ENCODE measurements around the gene ANAPC15.

ANAPC15 gene

GRCh38 chr11:72067266-72067665 is 45.2 kb downstream of the ANAPC15 start:
- Histone ChIP-seq H2AFZ (ENCODE audit: low read depth, low read length, severe bottlenecking) (no peak overlapping the region), H3K4me2 (ENCODE audit: low read depth, low read length, poor library complexity, severe bottlenecking) (no peak overlapping the region), H3K9me2 (replicated peaks; ENCODE audit: insufficient read depth, low read length) (no peaks in the 10 kb centered on the region), H3K36me3 (ENCODE audit: low read length) (peaks cover 11% of the 10 kb centered on the region; the same call in 1 of the 2 replicates), H3F3A (ENCODE audit: insufficient read depth) (peaks cover 3% of the 10 kb centered on the region; the same call in 1 of the 2 replicates), H4K20me1 (ENCODE audit: low read depth, low read length) (peaks cover 3% of the 10 kb centered on the region; the same call in 1 of the 2 replicates), H3K9me3 (ENCODE audit: insufficient read depth, low read length) (no peaks in the 10 kb centered on the region), H3K4me3 (ENCODE audit: insufficient read depth, low read length, poor library complexity, severe bottlenecking) (no peak overlapping the region), H3K27ac (ENCODE audit: low read depth, low read length) (no peak overlapping the region), H3K9ac (ENCODE audit: low read length) (no peak overlapping the region), H3K79me2 (ENCODE audit: insufficient read depth, low read length) (peaks cover 79% of the 10 kb centered on the region), H3K27me3 (ENCODE audit: low read length) (no peaks in the 10 kb centered on the region)
- no peak for TF ChIP-seq EZH2phosphoT487 (conservative IDR thresholded peaks at IDR 0.05; ENCODE audit: low read length)
- TF ChIP-seq, protein P1, sequence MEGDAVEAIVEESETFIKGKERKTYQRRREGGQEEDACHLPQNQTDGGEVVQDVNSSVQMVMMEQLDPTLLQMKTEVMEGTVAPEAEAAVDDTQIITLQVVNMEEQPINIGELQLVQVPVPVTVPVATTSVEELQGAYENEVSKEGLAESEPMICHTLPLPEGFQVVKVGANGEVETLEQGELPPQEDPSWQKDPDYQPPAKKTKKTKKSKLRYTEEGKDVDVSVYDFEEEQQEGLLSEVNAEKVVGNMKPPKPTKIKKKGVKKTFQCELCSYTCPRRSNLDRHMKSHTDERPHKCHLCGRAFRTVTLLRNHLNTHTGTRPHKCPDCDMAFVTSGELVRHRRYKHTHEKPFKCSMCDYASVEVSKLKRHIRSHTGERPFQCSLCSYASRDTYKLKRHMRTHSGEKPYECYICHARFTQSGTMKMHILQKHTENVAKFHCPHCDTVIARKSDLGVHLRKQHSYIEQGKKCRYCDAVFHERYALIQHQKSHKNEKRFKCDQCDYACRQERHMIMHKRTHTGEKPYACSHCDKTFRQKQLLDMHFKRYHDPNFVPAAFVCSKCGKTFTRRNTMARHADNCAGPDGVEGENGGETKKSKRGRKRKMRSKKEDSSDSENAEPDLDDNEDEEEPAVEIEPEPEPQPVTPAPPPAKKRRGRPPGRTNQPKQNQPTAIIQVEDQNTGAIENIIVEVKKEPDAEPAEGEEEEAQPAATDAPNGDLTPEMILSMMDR (IDR thresholded peaks at IDR 0.05; ENCODE audit: insufficient read depth, low read length, poor library complexity, severe bottlenecking), result no peak

GRCh38 chr11:72066855-72067254 is 45.6 kb downstream of the ANAPC15 start:
- H3F3A ChIP-seq (ENCODE audit: insufficient read depth), result peaks cover 3% of the 10 kb centered on the region; the same call in 1 of the 2 replicates
- no peak overlapping the region for H3K27ac ChIP-seq (ENCODE audit: low read depth, low read length)
- TF ChIP-seq, protein P1 (IDR thresholded peaks at IDR 0.05; ENCODE audit: insufficient read depth, low read length, poor library complexity, severe bottlenecking), result no peak
- no peak for TF ChIP-seq EZH2phosphoT487 (conservative IDR thresholded peaks at IDR 0.05; ENCODE audit: low read length)
- H3K9me2 ChIP-seq (replicated peaks; ENCODE audit: insufficient read depth, low read length), result no peaks in the 10 kb centered on the region
- H3K9ac ChIP-seq (ENCODE audit: low read length), result no peak overlapping the region
- no peak overlapping the region for H2AFZ ChIP-seq (ENCODE audit: low read depth, low read length, severe bottlenecking)
- no peak overlapping the region for H3K4me2 ChIP-seq (ENCODE audit: low read depth, low read length, poor library complexity, severe bottlenecking)
- no peak overlapping the region for H3K4me3 ChIP-seq (ENCODE audit: insufficient read depth, low read length, poor library complexity, severe bottlenecking)
- no peaks in the 10 kb centered on the region for H3K9me3 ChIP-seq (ENCODE audit: insufficient read depth, low read length)
- H4K20me1 ChIP-seq (ENCODE audit: low read depth, low read length), result no peaks in the 10 kb centered on the region
- H3K36me3 ChIP-seq (ENCODE audit: low read length), result peaks cover 11% of the 10 kb centered on the region; the same call in 1 of the 2 replicates
- H3K79me2 ChIP-seq (ENCODE audit: insufficient read depth, low read length), result peaks cover 79% of the 10 kb centered on the region
- no peaks in the 10 kb centered on the region for H3K27me3 ChIP-seq (ENCODE audit: low read length)

DNA sequence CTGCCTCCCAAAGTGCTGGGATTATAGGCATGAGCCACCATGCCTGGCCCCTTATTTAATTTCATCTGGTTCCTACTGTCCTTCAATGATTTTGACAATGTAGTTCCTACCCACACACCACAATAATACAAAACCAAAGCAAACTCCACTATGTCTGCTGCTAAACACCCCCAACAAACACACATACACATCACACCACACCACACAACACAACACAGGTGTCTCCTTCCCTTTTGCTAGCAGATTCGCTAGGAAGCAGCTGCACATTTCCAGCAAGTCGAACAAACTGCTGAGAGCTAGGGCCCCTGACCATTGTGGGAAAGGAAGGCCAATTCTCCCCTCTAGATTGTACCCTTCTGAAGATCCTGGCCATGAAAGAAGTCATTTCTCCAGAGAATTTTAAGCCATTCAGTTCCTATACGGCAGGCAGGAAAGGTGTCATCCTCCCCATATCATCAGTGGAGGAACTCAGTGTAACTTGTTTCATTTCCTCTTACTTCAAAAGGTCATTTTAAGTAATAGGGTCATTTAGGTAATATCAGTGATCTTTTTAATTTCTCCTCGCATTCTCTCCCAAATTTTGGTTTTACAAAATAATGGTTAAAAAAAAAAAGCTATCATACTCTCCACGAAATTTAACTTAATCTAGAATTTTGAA is 50.6 kb downstream of the ANAPC15 start:
- Histone ChIP-seq H3K4me3 (ENCODE audit: insufficient read depth, low read length, poor library complexity, severe bottlenecking) (no peak overlapping the region), H3F3A (ENCODE audit: insufficient read depth) (peaks cover 3% of the 10 kb centered on the region; the same call in 1 of the 2 replicates), H3K9me3 (ENCODE audit: insufficient read depth, low read length) (no peaks in the 10 kb centered on the region), H4K20me1 (ENCODE audit: low read depth, low read length) (0 out of 2 replicates have a peak, but pooled peaks cover 2% of the 10 kb centered on the region), H3K79me2 (ENCODE audit: insufficient read depth, low read length) (peaks cover 66% of the 10 kb centered on the region), H2AFZ (ENCODE audit: low read depth, low read length, severe bottlenecking) (no peak overlapping the region), H3K9ac (ENCODE audit: low read length) (no peak overlapping the region), H3K27me3 (ENCODE audit: low read length) (no peaks in the 10 kb centered on the region), H3K9me2 (replicated peaks; ENCODE audit: insufficient read depth, low read length) (no peaks in the 10 kb centered on the region), H3K4me2 (ENCODE audit: low read depth, low read length, poor library complexity, severe bottlenecking) (no peak overlapping the region), H3K27ac (ENCODE audit: low read depth, low read length) (no peak overlapping the region), H3K36me3 (ENCODE audit: low read length) (peaks cover 4% of the 10 kb centered on the region; the same call in 1 of the 2 replicates)
- TF ChIP-seq, protein P1 (IDR thresholded peaks at IDR 0.05; ENCODE audit: insufficient read depth, low read length, poor library complexity, severe bottlenecking), result no peak
- no peak for TF ChIP-seq EZH2phosphoT487 (conservative IDR thresholded peaks at IDR 0.05; ENCODE audit: low read length)

All from SU-DHL-6 (cell line).